HepG2 (cell line): ENCODE data around the gene SLC1A4. TPM values are rescaled to one million over a fixed set of nuclear protein-coding genes. Genes with fewer than 3 reads are reported as not detected.
A peak's percentile ranks its signal among the peaks of the same experiment; 100 is the strongest.

Experiments
- EEA1 ChIP-seq: sonication (generic); formaldehyde crosslinking; IDR thresholded peaks from 2 replicates; pipeline ENCODE4 v1.5.1; 2020; ENCODE audit warnings: mild to moderate bottlenecking, missing genetic modification reagents, borderline replicate concordance
- HBP1 ChIP-seq: IDR thresholded peaks from 2 replicates; pipeline ENCODE4 v1.6.1; 2016; ENCODE audit warnings: low read depth, control low read depth
- JUN ChIP-seq: sonication (generic); formaldehyde crosslinking; IDR thresholded peaks from 2 replicates; pipeline ENCODE4 v1.4.0; 2020; ENCODE audit warnings: mild to moderate bottlenecking, missing genetic modification reagents
- NR2F2 ChIP-seq: IDR thresholded peaks from 2 replicates; pipeline ENCODE4 v1.6.1; 2012; ENCODE audit warnings: low read depth, inconsistent platforms, borderline replicate concordance
- PHB2 ChIP-seq: fragments of 450-650 bp; IDR thresholded peaks from 2 replicates; pipeline ENCODE4 v1.6.1; 2018; ENCODE audit not compliant: partially characterized antibody
- USF2 ChIP-seq, 2 experiments: sonication (generic) in 1 of 2; formaldehyde crosslinking in 1 of 2; IDR thresholded peaks; 2 replicates each; pipeline versions ENCODE4 v1.5.1 to v1.6.1; 2011 to 2020; ENCODE audit warnings: borderline replicate concordance in 1 of 2, low read depth in 1 of 2, low read length in 1 of 2, mild to moderate bottlenecking in 1 of 2, missing genetic modification reagents in 1 of 2, moderate library complexity in 1 of 2
- ZBTB49 ChIP-seq: sonication (generic); formaldehyde crosslinking; IDR thresholded peaks from 2 replicates; pipeline ENCODE4 v1.4.0; 2020; ENCODE audit warnings: missing genetic modification reagents, borderline replicate concordance
- ZNF280D ChIP-seq: sonication (generic); formaldehyde crosslinking; IDR thresholded peaks from 2 replicates; pipeline ENCODE4 v1.5.1; 2020; ENCODE audit warnings: mild to moderate bottlenecking, missing genetic modification reagents
- ZNF724P ChIP-seq: sonication (generic); formaldehyde crosslinking; IDR thresholded peaks from 2 replicates; pipeline ENCODE4 v1.8.0; 2022; ENCODE audit warnings: missing genetic modification reagents, borderline replicate concordance
- ZSCAN9 ChIP-seq: IDR thresholded peaks from 2 replicates; pipeline ENCODE4 v1.6.1; 2016; ENCODE audit warnings: borderline replicate concordance
- polyA plus RNA-seq, 8 experiments: library from polyadenylated mRNA; depleted of rRNA in 3 of 8; stranded (reverse) in 7 of 8; unstranded in 1 of 8; fragments of >200 nt; fragmentation: Illumina TruSeq in 4 of 8; extraction: Trizol in 4 of 8; gene quantifications; 2 replicates each; pipeline versions ENCODE4 v1.2.1 to v1.2.3, GENCODE V29; 2011 to 2016; ENCODE audit warnings: low read depth in 4 of 8, missing spikeins in 1 of 8, mixed read lengths in 1 of 8; ENCODE audit not compliant: insufficient read depth in 1 of 8
- total RNA-seq, 5 experiments: library from RNA; depleted of rRNA; stranded (reverse); fragments of >200 nt; fragmentation: Illumina TruSeq; extraction: Trizol; gene quantifications; 2 replicates each; pipeline ENCODE4 v1.2.3, GENCODE V29; 2016; ENCODE audit warnings: low read depth in 1 of 5

Gene SLC1A4
- total and polyA plus RNA-seq, 2 of the 13 experiments (the other 11 are each of a cell fraction or from before 2014, with no cell fraction given) = 21.0 to 39.6 TPM

GRCh38 chr2:65055422-65056214 is 66.4 kb downstream of the SLC1A4 start (continued):
- TF ChIP-seq ZNF280D (CRISPR knock-in tag) = peak; percentile 51; the same call in 1 of the 2 replicates
- TF ChIP-seq ZSCAN9 (CRISPR knock-in tag) = 0 out of 2 replicates have a peak, but pooled peaks have one; percentile 48
- TF ChIP-seq USF2 (IDR thresholded peaks at IDR 0.05; ENCODE audit: low read depth, low read length) = no peak
- TF ChIP-seq USF2 (CRISPR knock-in tag; IDR thresholded peaks at IDR 0.05; ENCODE audit: borderline replicate concordance) = peak; percentile 55; the same call in 1 of the 2 replicates
- TF ChIP-seq NR2F2 = 0 out of 2 replicates have a peak, but pooled peaks have one; percentile 28
- 0 out of 2 replicates have a peak, but pooled peaks have one; percentile 32 for TF ChIP-seq JUN (CRISPR knock-in tag)
- peak; percentile 27; the same call in 1 of the 2 replicates for TF ChIP-seq ZNF724P (CRISPR knock-in tag)
- TF ChIP-seq ZBTB49 (CRISPR knock-in tag) = 0 out of 2 replicates have a peak, but pooled peaks have one; percentile 9
- no peak for TF ChIP-seq EEA1 (CRISPR knock-in tag)
- peak; percentile 32; the same call in 1 of the 2 replicates for TF ChIP-seq HBP1 (CRISPR knock-in tag)
- TF ChIP-seq PHB2 = no peak
